Naive thymus-derived CD8-positive, alpha-beta T cell (primary cell): ENCODE data around the gene FCGR1A. TPM values are rescaled to one million over a fixed set of nuclear protein-coding genes. Genes with fewer than 3 reads are reported as not detected.
"Not testable (repeated sequence)": the region's sequence is repeated elsewhere in the genome, so short reads cannot be mapped to it uniquely, and the experiment has no call there.

Experiments
- ATAC-seq, 2 donors: fragments of 150-1000 bp; cut with Tn5 transposase in 1 of 2; sonication (Bioruptor Pico), chemical (Tn5 transposase) in 1 of 2; 1 replicate in 1 of 2; 2 replicates in 1 of 2; pipeline ENCODE4 v1.10.0; 2021; ENCODE audit warnings: mild to moderate bottlenecking in 2 of 2, moderate library complexity in 2 of 2
- POLR2A ChIA-PET: fragments of 350-600 bp; sonication (Branson Sonifier 250); formaldehyde crosslinking; loops from one replicate; lab custom pipeline; 2021; ENCODE audit warnings: antibody characterized with exemption; lab: Charles Lee
- DNase-seq, 10 donors: peaks; one replicate each; pipeline versions ENCODE4 v3.0.0 to v3.0.0-alpha.2; 2020 to 2022
- H3K27ac Mint-ChIP-seq, 10 donors: one replicate each; pipeline ENCODE4 v1.8.0; 2020 to 2022; ENCODE audit warnings: mild to moderate bottlenecking in 10 of 10, mixed read lengths in 10 of 10, moderate library complexity in 4 of 10, inconsistent platforms in 1 of 10
- H3K27me3 Mint-ChIP-seq, 5 donors: one replicate each; pipeline ENCODE4 v1.8.0; 2021 to 2022; ENCODE audit warnings: mixed read lengths in 5 of 5
- H3K36me3 Mint-ChIP-seq, 3 donors: one replicate each; pipeline ENCODE4 v1.8.0; 2020 to 2022; ENCODE audit warnings: mixed read lengths in 3 of 3, mild to moderate bottlenecking in 2 of 3, inconsistent platforms in 1 of 3
- H3K4me1 Mint-ChIP-seq, 4 donors: one replicate each; pipeline ENCODE4 v1.8.0; 2021 to 2022; ENCODE audit warnings: mixed read lengths in 4 of 4
- H3K4me3 Mint-ChIP-seq, 10 donors: one replicate each; pipeline ENCODE4 v1.8.0; 2020 to 2022; ENCODE audit warnings: mild to moderate bottlenecking in 10 of 10, mixed read lengths in 10 of 10, moderate library complexity in 6 of 10, inconsistent platforms in 1 of 10
- H3K9me3 Mint-ChIP-seq, 9 donors: one replicate each; pipeline ENCODE4 v1.8.0; 2020 to 2022; ENCODE audit warnings: mixed read lengths in 9 of 9, mild to moderate bottlenecking in 3 of 9, inconsistent platforms in 1 of 9, moderate library complexity in 1 of 9
- polyA plus RNA-seq, 3 donors: library from polyadenylated mRNA; unstranded; fragments of 300-500 nt; fragmentation: Illumina TruSeq; gene quantifications; one replicate each; pipeline ENCODE4 v1.2.3, GENCODE V29; 2021
- total RNA-seq, 8 experiments: library from RNA in 2 of 8; stranded (reverse) in 2 of 8; gene quantifications; one replicate each; pipeline ENCODE4 v1.2.3 and lab custom pipeline; 2021 to 2026

The FCGR1A gene
- not detected for total RNA-seq
- polyA plus RNA-seq, result under 1 TPM in 1 of 3 donors, not detected in 2; 0.37 TPM
- total RNA-seq (lab: John Stamatoyannopoulos, UW), result 0 to 0.08 (median 0) reads per million in 6 experiments

GRCh38 chr1:149782600-149782999 is at the start of gene FCGR1A:
Gene FCGR1A, plus strand, starts transcription at chr1:149782694. Its CDS starts 50 bp downstream, at chr1:149782744.
- H3K9me3 Mint-ChIP-seq, H3K4me3 Mint-ChIP-seq, DNase-seq, H3K4me1 Mint-ChIP-seq, ATAC-seq, POLR2A ChIA-PET, H3K27ac Mint-ChIP-seq, H3K27me3 Mint-ChIP-seq, H3K36me3 Mint-ChIP-seq: not testable (repeated sequence)

- H3K27ac Mint-ChIP-seq, H3K27me3 Mint-ChIP-seq, ATAC-seq, DNase-seq, H3K36me3 Mint-ChIP-seq, H3K4me1 Mint-ChIP-seq, H3K4me3 Mint-ChIP-seq, POLR2A ChIA-PET, H3K9me3 Mint-ChIP-seq: not testable (repeated sequence)
Observed at GRCh38 chr1:149732781-149733180, 49.7 kb upstream of the FCGR1A start.

GRCh38 chr1:149734692-149735091 is 47.8 kb upstream of the FCGR1A start:
- H3K36me3 Mint-ChIP-seq, POLR2A ChIA-PET, H3K4me1 Mint-ChIP-seq, H3K4me3 Mint-ChIP-seq, H3K27ac Mint-ChIP-seq, ATAC-seq, H3K9me3 Mint-ChIP-seq, DNase-seq, H3K27me3 Mint-ChIP-seq: not testable (repeated sequence)

GRCh38 chr1:149740148-149740581 is 42.3 kb upstream of the FCGR1A start:
- DNase-seq (peak in 8 of 10 donors; percentile 7 to 58 (median 17)), ATAC-seq (peak; percentile 57 to 60)
- H3K36me3 Mint-ChIP-seq, H3K4me1 Mint-ChIP-seq, POLR2A ChIA-PET, H3K9me3 Mint-ChIP-seq, H3K27me3 Mint-ChIP-seq: not testable (repeated sequence)
- Mint-ChIP-seq H3K4me3 (peak overlapping the region; percentile 45 to 79 (median 64)), H3K27ac (peak overlapping the region in 3 of 10 donors; percentile 29 to 71 (median 41))

- Mint-ChIP-seq H3K4me3 (peak overlapping the region; percentile 45 to 79 (median 64)), H3K27ac (peak overlapping the region in 3 of 10 donors; percentile 1 to 71 (median 29))
- H3K36me3 Mint-ChIP-seq, DNase-seq, H3K27me3 Mint-ChIP-seq, H3K9me3 Mint-ChIP-seq, POLR2A ChIA-PET, ATAC-seq, H3K4me1 Mint-ChIP-seq: not testable (repeated sequence)
Observed at GRCh38 chr1:149740590-149741230, 41.8 kb upstream of the FCGR1A start.

GRCh38 chr1:149741914-149742313 is 40.6 kb upstream of the FCGR1A start:
- H3K36me3 Mint-ChIP-seq, H3K27ac Mint-ChIP-seq, POLR2A ChIA-PET, H3K4me1 Mint-ChIP-seq, H3K4me3 Mint-ChIP-seq, H3K9me3 Mint-ChIP-seq, H3K27me3 Mint-ChIP-seq, DNase-seq: not testable (repeated sequence)
- ATAC-seq, result peak in 1 of 2 donors; percentile 67

GRCh38 chr1:149746463-149747356 is 35.8 kb upstream of the FCGR1A start:
- H3K9me3 Mint-ChIP-seq, H3K36me3 Mint-ChIP-seq, DNase-seq, POLR2A ChIA-PET, H3K27ac Mint-ChIP-seq: not testable (repeated sequence)
- peak; percentile 35 to 52 for ATAC-seq
- H3K27me3 Mint-ChIP-seq, result peaks cover 4 to 15% (median 12%) of the 10 kb centered on the region in 5 donors
- H3K4me1 Mint-ChIP-seq, result peaks cover 2 to 11% (median 7%) of the 10 kb centered on the region in 4 donors
- peak overlapping the region in 9 of 10 donors; percentile 33 to 87 (median 73) for H3K4me3 Mint-ChIP-seq

- DNase-seq, H3K9me3 Mint-ChIP-seq, POLR2A ChIA-PET, H3K36me3 Mint-ChIP-seq: not testable (repeated sequence)
- peaks cover 2 to 11% (median 7%) of the 10 kb centered on the region in 4 donors for H3K4me1 Mint-ChIP-seq
- peak overlapping the region in 3 of 10 donors; percentile 14 to 47 (median 40) for H3K27ac Mint-ChIP-seq
- H3K27me3 Mint-ChIP-seq, result peaks cover 4 to 15% (median 12%) of the 10 kb centered on the region in 5 donors
- peak; percentile 70 to 87 for ATAC-seq
- peak overlapping the region; percentile 66 to 87 (median 78) for H3K4me3 Mint-ChIP-seq
Observed at GRCh38 chr1:149747359-149748143, 34.9 kb upstream of the FCGR1A start.

GRCh38 chr1:149748144-149748500 is 34.4 kb upstream of the FCGR1A start:
- DNase-seq, H3K27ac Mint-ChIP-seq, POLR2A ChIA-PET, H3K36me3 Mint-ChIP-seq, H3K9me3 Mint-ChIP-seq: not testable (repeated sequence)
- peak overlapping the region in 9 of 10 donors; percentile 66 to 87 (median 79) for H3K4me3 Mint-ChIP-seq
- H3K4me1 Mint-ChIP-seq, result peaks cover 2 to 11% (median 7%) of the 10 kb centered on the region in 4 donors
- peaks cover 5 to 15% (median 12%) of the 10 kb centered on the region in 5 donors for H3K27me3 Mint-ChIP-seq
- ATAC-seq, result peak in 1 of 2 donors; percentile 25

GRCh38 chr1:149750562-149750961 is 31.9 kb upstream of the FCGR1A start:
- H3K36me3 Mint-ChIP-seq, H3K9me3 Mint-ChIP-seq, H3K27ac Mint-ChIP-seq, DNase-seq, H3K4me3 Mint-ChIP-seq, POLR2A ChIA-PET, ATAC-seq: not testable (repeated sequence)
- peaks cover 2 to 11% (median 7%) of the 10 kb centered on the region in 4 donors for H3K4me1 Mint-ChIP-seq
- peaks cover 7 to 15% (median 12%) of the 10 kb centered on the region in 5 donors for H3K27me3 Mint-ChIP-seq

GRCh38 chr1:149752186-149752585 is 30.3 kb upstream of the FCGR1A start:
- POLR2A ChIA-PET, DNase-seq, ATAC-seq, H3K36me3 Mint-ChIP-seq, H3K9me3 Mint-ChIP-seq, H3K4me3 Mint-ChIP-seq, H3K27ac Mint-ChIP-seq: not testable (repeated sequence)
- Mint-ChIP-seq H3K4me1 (peaks cover 2 to 11% (median 7%) of the 10 kb centered on the region in 4 donors), H3K27me3 (peaks cover 7 to 12% (median 10%) of the 10 kb centered on the region in 5 donors)

- POLR2A ChIA-PET, ATAC-seq, H3K4me3 Mint-ChIP-seq, DNase-seq, H3K36me3 Mint-ChIP-seq, H3K4me1 Mint-ChIP-seq, H3K27ac Mint-ChIP-seq, H3K9me3 Mint-ChIP-seq, H3K27me3 Mint-ChIP-seq: not testable (repeated sequence)
Observed at GRCh38 chr1:149753466-149753865, 29.0 kb upstream of the FCGR1A start.
